K562 (cell line): ENCODE results near the gene MYL5. TPM values are rescaled to one million over a fixed set of nuclear protein-coding genes. Genes with fewer than 3 reads are reported as not detected.

ENCODE experiments used
- ADNP ChIP-seq: fragments of 200-800 bp; sonication (Bioruptor generic); IDR thresholded peaks from 2 replicates; pipeline ENCODE4 v1.6.1; 2016; ENCODE audit warnings: missing genetic modification characterization, missing compliant biosample characterization
- CBX1 ChIP-seq: sonication (generic); IDR thresholded peaks from 2 replicates; pipeline ENCODE4 v1.6.1; 2016; ENCODE audit warnings: antibody characterized with exemption, low read depth, mild to moderate bottlenecking
- CC2D1A ChIP-seq: fragments of 450-650 bp; IDR thresholded peaks from 2 replicates; pipeline ENCODE4 v1.6.1; 2017; ENCODE audit warnings: mild to moderate bottlenecking
- DEAF1 ChIP-seq: fragments of 450-650 bp; formaldehyde crosslinking; IDR thresholded peaks from 2 replicates; pipeline ENCODE4 v1.4.0; 2020; ENCODE audit warnings: mild to moderate bottlenecking, moderate library complexity
- DPF2 ChIP-seq: fragments of 450-650 bp; IDR thresholded peaks from 2 replicates; pipeline ENCODE4 v1.6.1; 2016
- ETV5 ChIP-seq: sonication (generic); formaldehyde crosslinking; IDR thresholded peaks from 2 replicates; pipeline ENCODE4 v1.4.0; 2020; ENCODE audit warnings: low read depth, mild to moderate bottlenecking, missing genetic modification reagents
- FOXM1 ChIP-seq, 2 experiments: fragments of 450-650 bp in 1 of 2; sonication (generic) in 1 of 2; formaldehyde crosslinking in 1 of 2; IDR thresholded peaks; 2 replicates each; pipeline versions ENCODE4 v1.6.1 to v1.9.0; 2017 to 2022; ENCODE audit warnings: low read depth in 2 of 2, mild to moderate bottlenecking in 2 of 2, missing genetic modification reagents in 1 of 2, moderate library complexity in 1 of 2
- FOXP1 ChIP-seq: sonication (generic); formaldehyde crosslinking; IDR thresholded peaks from 2 replicates; pipeline ENCODE4 v1.8.0; 2022; ENCODE audit warnings: mild to moderate bottlenecking, missing genetic modification reagents
- HDGF ChIP-seq: fragments of 450-650 bp; IDR thresholded peaks from 2 replicates; pipeline ENCODE4 v1.6.1; 2016
- HLTF ChIP-seq: fragments of 450-650 bp; IDR thresholded peaks from 2 replicates; pipeline ENCODE4 v1.6.1; 2016
- HNRNPLL ChIP-seq: fragments of 200-400 bp; formaldehyde crosslinking; IDR thresholded peaks from 2 replicates; pipeline ENCODE4 v1.6.1; 2017; ENCODE audit warnings: low read length, low read depth, mild to moderate bottlenecking; ENCODE audit not compliant: poor library complexity, severe bottlenecking
- L3MBTL2 ChIP-seq: fragments of 450-650 bp; IDR thresholded peaks from 2 replicates; pipeline ENCODE4 v1.6.1; 2016; ENCODE audit warnings: mild to moderate bottlenecking, moderate library complexity
- MED1 ChIP-seq: sonication (generic); formaldehyde crosslinking; IDR thresholded peaks from 2 replicates; pipeline ENCODE4 v1.8.1; 2023; ENCODE audit warnings: missing genetic modification reagents, borderline replicate concordance
- MEIS2 ChIP-seq: fragments of 450-650 bp; IDR thresholded peaks from 2 replicates; pipeline ENCODE4 v1.6.1; 2014; ENCODE audit warnings: mild to moderate bottlenecking; ENCODE audit not compliant: partially characterized antibody
- MTA2 ChIP-seq: fragments of 450-650 bp; IDR thresholded peaks from 2 replicates; pipeline ENCODE4 v1.6.1; 2016; ENCODE audit warnings: low read depth
- MYC ChIP-seq, 2 experiments: fragments of 250-450 bp in 1 of 2; sonication (Bioruptor Pico) in 1 of 2; IDR thresholded peaks; 2 replicates each; pipeline versions ENCODE4 v1.5.1 to v1.6.1; 2012 to 2021; ENCODE audit warnings: low read depth in 2 of 2, borderline replicate concordance in 1 of 2, improper control_type of control experiment in 1 of 2, low read length in 1 of 2, mild to moderate bottlenecking in 1 of 2, moderate library complexity in 1 of 2
- NCOA1 ChIP-seq: fragments of 450-650 bp; IDR thresholded peaks from 2 replicates; pipeline ENCODE4 v1.6.1; 2016; ENCODE audit warnings: low read depth
- NFIC ChIP-seq: fragments of 450-650 bp; IDR thresholded peaks from 2 replicates; pipeline ENCODE4 v1.6.1; 2017; ENCODE audit warnings: mild to moderate bottlenecking, inconsistent platforms
- NRF1 ChIP-seq, 2 experiments: fragments of 450-650 bp; IDR thresholded peaks in 1 of 2; conservative IDR thresholded peaks in 1 of 2; 2 replicates each; pipeline ENCODE4 v1.6.1; 2014; ENCODE audit warnings: mild to moderate bottlenecking in 2 of 2
- PHF8 ChIP-seq: fragments of 200-600 bp; sonication (generic); IDR thresholded peaks from 2 replicates; pipeline ENCODE4 v1.6.1; 2012; ENCODE audit warnings: mixed run types, mild to moderate bottlenecking, inconsistent platforms, low read length, moderate library complexity, borderline replicate concordance
- SMARCA4 ChIP-seq: fragments of 450-650 bp; IDR thresholded peaks from 2 replicates; pipeline ENCODE4 v1.6.1; 2016
- SUPT5H ChIP-seq: fragments of 450-650 bp; IDR thresholded peaks from 2 replicates; pipeline ENCODE4 v1.6.1; 2016
- TAF7 ChIP-seq: fragments of 450-650 bp; IDR thresholded peaks from 2 replicates; pipeline ENCODE4 v1.6.1; 2016; ENCODE audit warnings: missing genetic modification characterization, missing compliant biosample characterization
- TBP ChIP-seq: optimal IDR thresholded peaks from 2 replicates; pipeline ENCODE3; 2011; ENCODE audit warnings: low read depth, low read length, improper control_type of control experiment
- TCFL5 ChIP-seq: fragments of 250-450 bp; sonication (Bioruptor Pico); conservative IDR thresholded peaks from 2 replicates; pipeline ENCODE4 v1.6.1; 2021; ENCODE audit warnings: mild to moderate bottlenecking, moderate library complexity, matching md5 sums
- TRIM24 ChIP-seq, 2 experiments: fragments of 450-650 bp; IDR thresholded peaks; 2 replicates each; pipeline ENCODE4 v1.6.1; 2016
- YY1 ChIP-seq, 3 experiments: IDR thresholded peaks; 2 replicates each; pipeline ENCODE4 v1.6.1; 2011; ENCODE audit warnings: low read length in 2 of 3, mild to moderate bottlenecking in 2 of 3, moderate library complexity in 2 of 3, borderline replicate concordance in 1 of 3, control low read depth in 1 of 3, low read depth in 1 of 3; ENCODE audit not compliant: insufficient read depth in 3 of 3, insufficient replicate concordance in 2 of 3, control insufficient read depth in 1 of 3, insufficient read length in 1 of 3; ENCODE audit errors: extremely low read depth in 1 of 3
- ZBTB7A ChIP-seq: IDR thresholded peaks from 2 replicates; pipeline ENCODE4 v1.6.1; 2011; ENCODE audit warnings: low read depth, mild to moderate bottlenecking, low read length, moderate library complexity, borderline replicate concordance; ENCODE audit not compliant: control insufficient read depth
- ZFX ChIP-seq: sonication (generic); formaldehyde crosslinking; IDR thresholded peaks from 2 replicates; pipeline ENCODE4 v1.8.0; 2022; ENCODE audit warnings: mild to moderate bottlenecking, missing genetic modification reagents, moderate library complexity
- polyA plus RNA-seq, 8 experiments: library from polyadenylated mRNA; depleted of rRNA in 4 of 8; stranded (reverse) in 5 of 8; unstranded in 3 of 8; fragments of >200 nt; fragmentation: Nextera tagmentation in 2 of 8; fragmentation: Illumina TruSeq in 1 of 8; extraction: Ambion mirVana in 2 of 8; extraction: Trizol in 1 of 8; gene quantifications; 2 replicates each; pipeline versions ENCODE4 v1.2.1 to v1.2.3, GENCODE V29; 2011 to 2014; ENCODE audit warnings: inconsistent platforms in 1 of 8, missing spikeins in 1 of 8
- total RNA-seq, 7 experiments: library from RNA; depleted of rRNA in 6 of 7; stranded (reverse); fragments of >200 nt in 6 of 7; fragmentation: Illumina TruSeq in 2 of 7; extraction: Trizol in 2 of 7; gene quantifications; 2 replicates each; pipeline versions ENCODE4 v1.2.1 to v1.2.3, GENCODE V29; 2011 to 2021; ENCODE audit warnings: low replicate concordance in 1 of 7

The MYL5 gene
- total and polyA plus RNA-seq, 9 of the 15 experiments (the other 6 are each of a cell fraction or from before 2014, with no cell fraction given), result 1.4 to 10.0 (median 4.1) TPM

GRCh38 chr4:705278-706082, 31.1 kb downstream of the MYL5 start, which contains the start of gene PCGF3 (continued):
- TF ChIP-seq DEAF1 (CRISPR knock-in tag), result peak; percentile 95
- peak; percentile 54; the same call in 1 of the 2 replicates for TF ChIP-seq DPF2
- peak; percentile 91 for TF ChIP-seq NRF1 (conservative IDR thresholded peaks at IDR 0.05 in 1 of 2, IDR thresholded peaks at IDR 0.05 in 1 of 2)
- TF ChIP-seq FOXM1 (IDR thresholded peaks at IDR 0.05; ENCODE audit: low read depth), result no peak
- TF ChIP-seq FOXM1 (CRISPR knock-in tag; IDR thresholded peaks at IDR 0.05; ENCODE audit: low read depth), result 0 out of 2 replicates have a peak, but pooled peaks have one; percentile 45
- TF ChIP-seq FOXP1 (CRISPR knock-in tag), result peak; percentile 66; the same call in 1 of the 2 replicates
- TF ChIP-seq PHF8, result peak; percentile 74; the same call in 1 of the 2 replicates
- no peak for TF ChIP-seq CBX1
- TF ChIP-seq TBP, result peak; percentile 57
- peak; percentile 9; the same call in 1 of the 2 replicates for TF ChIP-seq CC2D1A
- peak; percentile 89; the same call in 1 of the 2 replicates for TF ChIP-seq HLTF
- TF ChIP-seq MTA2, result peak; percentile 44; the same call in 1 of the 2 replicates
- peak; percentile 94; the same call in 1 of the 2 replicates for TF ChIP-seq HDGF
- TF ChIP-seq L3MBTL2, result peak; percentile 59
- peak; percentile 25 for TF ChIP-seq MEIS2
- no peak for TF ChIP-seq NCOA1
- TF ChIP-seq ADNP (tag), result no peak
- TF ChIP-seq TAF7 (tag), result 0 out of 2 replicates have a peak, but pooled peaks have one; percentile 26
- peak; percentile 60 to 61 for TF ChIP-seq TRIM24 (IDR thresholded peaks at IDR 0.05)
- TF ChIP-seq ETV5 (CRISPR knock-in tag), result 0 out of 2 replicates have a peak, but pooled peaks have one; percentile 26
- TF ChIP-seq MED1 (CRISPR knock-in tag), result no peak
- TF ChIP-seq TCFL5 (CRISPR knock-in tag), result no peak
- TF ChIP-seq YY1 (IDR thresholded peaks at IDR 0.05; ENCODE audit: borderline replicate concordance in 1 of 3, control insufficient read depth in 1 of 3, extremely low read depth in 1 of 3, insufficient read depth in 3 of 3, insufficient read length in 1 of 3, insufficient replicate concordance in 2 of 3, low read depth in 1 of 3, low read length in 2 of 3), result peak in 1 of 3 experiments; percentile 40
- peak; percentile 88 for TF ChIP-seq ZFX (CRISPR knock-in tag)
- peak; percentile 73; the same call in 1 of the 2 replicates for TF ChIP-seq SUPT5H
- TF ChIP-seq HNRNPLL, result no peak
- TF ChIP-seq MYC (IDR thresholded peaks at IDR 0.05; ENCODE audit: low read depth, low read length), result peak; percentile 31; the same call in 1 of the 2 replicates
- no peak for TF ChIP-seq MYC (CRISPR knock-in tag; IDR thresholded peaks at IDR 0.05; ENCODE audit: borderline replicate concordance, low read depth)
- TF ChIP-seq NFIC, result peak; percentile 78
- peak; percentile 89 for TF ChIP-seq ZBTB7A
- 0 out of 2 replicates have a peak, but pooled peaks have one; percentile 12 for TF ChIP-seq SMARCA4
